Testis (tissue), 3 donors: ENCODE data around the gene PRKAG1. TPM values are rescaled to one million over a fixed set of nuclear protein-coding genes. Genes with fewer than 3 reads are reported as not detected.

Experiments
- DNase-seq: peaks from one replicate; pipeline ENCODE4 v3.0.0-alpha.2; 2019
- H3K27ac ChIP-seq, 2 donors: fragments of 200-600 bp; sonication (generic); one replicate each; pipeline ENCODE4 v1.5.1; 2019
- H3K27me3 ChIP-seq: fragments of 200-600 bp; sonication (generic); one replicate; pipeline ENCODE4 v1.5.1; 2019
- H3K36me3 ChIP-seq: fragments of 200-600 bp; sonication (generic); one replicate; pipeline ENCODE4 v1.5.1; 2017; ENCODE audit warnings: low read depth; ENCODE audit errors: missing control alignments
- H3K4me1 ChIP-seq: fragments of 200-600 bp; sonication (generic); one replicate; pipeline ENCODE4 v1.5.1; 2019
- H3K4me3 ChIP-seq, 2 donors: fragments of 200-600 bp; sonication (generic); one replicate each; pipeline ENCODE4 v1.5.1; 2017 to 2019
- H3K9me3 ChIP-seq: fragments of 200-600 bp; sonication (generic); one replicate; pipeline ENCODE4 v1.5.1; 2017
- POLR2A ChIP-seq: fragments of 450-650 bp; IDR thresholded peaks from one replicate; pipeline ENCODE4 v1.6.1; 2017; ENCODE audit warnings: antibody characterized with exemption, mild to moderate bottlenecking, moderate library complexity
- WGBS, 2 donors: methylation state at CpG; one replicate each; pipeline ENCODE4 v1.1.5; 2018; 5-methylcytosine and 5-hydroxymethylcytosine counted together
- intact Hi-C: fragments of 100-400 bp; cut with DNase I; formaldehyde crosslinking; loops from one replicate; pipeline ENCODE4 v1.15.1; 2023; ENCODE audit warnings: low total_unique reads
- polyA plus RNA-seq: library from polyadenylated mRNA; stranded (reverse); fragments of 350-450 nt; fragmentation: Illumina TruSeq; extraction: RNeasy Lipid Tissue Mini Kit (QIAGEN cat#74804); gene quantifications from one replicate; pipeline ENCODE4 v1.2.3, GENCODE V29; 2014; ENCODE audit warnings: low read depth, low replicate concordance; ENCODE audit not compliant: insufficient read depth
- total RNA-seq, 2 donors: library from RNA; depleted of rRNA; stranded (reverse); fragments of >200 nt; gene quantifications; one replicate each; pipeline ENCODE4 v1.2.3, GENCODE V29; 2016
- TF ChIP-seq, protein P1 (sequence below), 3 experiments: fragments of 450-650 bp in 2 of 3; fragments of 200-600 bp in 1 of 3; sonication (generic) in 1 of 3; IDR thresholded peaks; one replicate each; pipeline ENCODE4 v1.5.1; 2016 to 2019; ENCODE audit warnings: antibody characterized with exemption in 3 of 3, mild to moderate bottlenecking in 2 of 3, moderate library complexity in 1 of 3

Gene PRKAG1
- total and polyA plus RNA-seq, 3 donors from 2014 or later: 52.7 to 80.7 (median 59.6) TPM

DNA sequence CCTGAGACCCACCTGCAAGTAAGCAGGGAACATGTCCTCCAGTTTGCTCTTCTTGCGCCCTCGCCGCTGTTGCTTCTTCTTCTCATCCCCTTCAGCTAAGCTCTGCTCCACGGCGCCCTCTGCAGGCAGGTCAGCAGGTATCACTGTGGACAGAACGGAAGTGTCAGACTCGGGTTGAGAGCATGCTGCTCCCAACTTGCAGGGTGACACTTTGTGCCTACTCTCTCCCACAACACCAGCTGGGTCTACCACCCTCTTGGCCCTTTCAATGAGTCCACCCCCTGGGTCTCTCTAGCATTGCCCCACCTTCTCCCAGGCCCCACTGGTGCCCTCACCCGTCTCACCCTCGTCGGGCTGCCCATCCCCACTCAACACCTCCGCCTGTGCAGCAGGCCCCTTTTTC lies 25.3 kb upstream of the PRKAG1 start:
- peak; percentile 69 for DNase-seq
- H3K27ac ChIP-seq: no peak overlapping the region
- H3K36me3 ChIP-seq: no peaks in the 10 kb centered on the region
- 62 to 78% methylated on average over 11 of the region's 11 CpGs for WGBS, 2 donors
- H3K27me3 ChIP-seq: no peaks in the 10 kb centered on the region
- H3K9me3 ChIP-seq: no peaks in the 10 kb centered on the region
- TF ChIP-seq POLR2A: no peak
- TF ChIP-seq, protein P1, sequence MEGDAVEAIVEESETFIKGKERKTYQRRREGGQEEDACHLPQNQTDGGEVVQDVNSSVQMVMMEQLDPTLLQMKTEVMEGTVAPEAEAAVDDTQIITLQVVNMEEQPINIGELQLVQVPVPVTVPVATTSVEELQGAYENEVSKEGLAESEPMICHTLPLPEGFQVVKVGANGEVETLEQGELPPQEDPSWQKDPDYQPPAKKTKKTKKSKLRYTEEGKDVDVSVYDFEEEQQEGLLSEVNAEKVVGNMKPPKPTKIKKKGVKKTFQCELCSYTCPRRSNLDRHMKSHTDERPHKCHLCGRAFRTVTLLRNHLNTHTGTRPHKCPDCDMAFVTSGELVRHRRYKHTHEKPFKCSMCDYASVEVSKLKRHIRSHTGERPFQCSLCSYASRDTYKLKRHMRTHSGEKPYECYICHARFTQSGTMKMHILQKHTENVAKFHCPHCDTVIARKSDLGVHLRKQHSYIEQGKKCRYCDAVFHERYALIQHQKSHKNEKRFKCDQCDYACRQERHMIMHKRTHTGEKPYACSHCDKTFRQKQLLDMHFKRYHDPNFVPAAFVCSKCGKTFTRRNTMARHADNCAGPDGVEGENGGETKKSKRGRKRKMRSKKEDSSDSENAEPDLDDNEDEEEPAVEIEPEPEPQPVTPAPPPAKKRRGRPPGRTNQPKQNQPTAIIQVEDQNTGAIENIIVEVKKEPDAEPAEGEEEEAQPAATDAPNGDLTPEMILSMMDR (IDR thresholded peaks at IDR 0.05): peak in 2 of 3 experiments; percentile 50 to 58
- intact Hi-C loops: no loop called here
- H3K4me1 ChIP-seq: no peaks in the 10 kb centered on the region
- H3K4me3 ChIP-seq: no peak overlapping the region

DNA sequence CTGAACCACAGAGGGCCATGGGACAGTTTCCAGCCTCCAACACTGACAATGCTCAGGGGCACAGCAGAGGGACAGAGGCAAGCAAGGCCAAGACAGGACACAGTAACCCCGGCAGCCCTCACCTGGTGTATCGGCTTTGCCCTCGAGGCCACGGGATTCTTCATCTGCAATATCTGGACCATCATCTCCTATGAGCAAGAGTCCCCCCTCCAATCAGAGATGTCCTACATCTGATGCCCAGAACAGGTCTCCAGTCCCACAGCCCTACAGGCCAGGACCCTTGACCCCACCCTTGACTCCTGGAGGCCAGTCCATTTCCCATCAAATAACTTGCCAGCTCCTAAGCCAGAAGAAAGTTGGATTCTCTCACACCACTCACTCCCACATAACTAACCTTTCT lies 24.7 kb upstream of the PRKAG1 start:
- H3K27ac ChIP-seq: no peak overlapping the region
- DNase-seq: no peak
- WGBS, 2 donors: 78 to 93% methylated on average over 4 of the region's 4 CpGs
- no peaks in the 10 kb centered on the region for H3K4me1 ChIP-seq
- intact Hi-C loops: no loop called here
- no peaks in the 10 kb centered on the region for H3K36me3 ChIP-seq
- H3K4me3 ChIP-seq: no peak overlapping the region
- TF ChIP-seq, protein P1 (IDR thresholded peaks at IDR 0.05): no peak
- no peak for TF ChIP-seq POLR2A
- H3K9me3 ChIP-seq: no peaks in the 10 kb centered on the region
- no peaks in the 10 kb centered on the region for H3K27me3 ChIP-seq

DNA sequence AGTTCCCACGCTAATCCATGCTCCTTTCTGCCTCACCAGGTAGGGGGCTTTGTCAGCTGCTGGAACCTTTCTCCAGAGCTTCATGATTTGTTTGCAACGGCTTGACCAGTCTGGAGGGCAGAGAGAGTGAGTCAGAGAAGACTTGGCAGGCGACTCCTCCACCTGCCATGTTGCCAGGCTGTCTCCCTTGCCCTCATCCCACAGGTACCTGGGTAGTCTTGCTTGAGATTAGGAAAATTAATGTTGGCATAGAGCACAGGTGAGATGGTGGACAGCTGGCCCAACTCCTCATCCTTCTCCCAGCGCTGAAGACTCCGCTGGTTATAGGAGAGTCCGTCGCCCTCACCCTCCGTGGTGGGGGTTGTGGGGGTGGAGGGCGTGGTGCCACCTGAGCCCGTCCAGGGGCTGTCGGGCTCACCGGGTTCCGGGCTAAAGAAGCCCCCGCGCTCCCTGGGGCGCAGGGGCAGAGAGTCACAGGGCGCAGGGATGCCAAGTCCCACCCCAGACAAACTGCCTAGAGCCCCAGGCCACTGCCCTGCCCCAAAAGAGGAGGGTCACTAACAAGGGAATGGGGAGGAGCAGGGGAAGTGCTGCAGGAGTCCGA lies 23.4 kb upstream of the PRKAG1 start:
- Histone ChIP-seq H3K27me3 (no peaks in the 10 kb centered on the region), H3K36me3 (no peaks in the 10 kb centered on the region), H3K9me3 (no peaks in the 10 kb centered on the region), H3K27ac (no peak overlapping the region), H3K4me3 (no peak overlapping the region), H3K4me1 (no peaks in the 10 kb centered on the region)
- no peak for DNase-seq
- TF ChIP-seq, protein P1 (IDR thresholded peaks at IDR 0.05): no peak
- no peak for TF ChIP-seq POLR2A
- 87 to 91% methylated on average over 15 to 18 of the region's 18 CpGs for WGBS, 2 donors
- intact Hi-C loops: no loop called here

DNA sequence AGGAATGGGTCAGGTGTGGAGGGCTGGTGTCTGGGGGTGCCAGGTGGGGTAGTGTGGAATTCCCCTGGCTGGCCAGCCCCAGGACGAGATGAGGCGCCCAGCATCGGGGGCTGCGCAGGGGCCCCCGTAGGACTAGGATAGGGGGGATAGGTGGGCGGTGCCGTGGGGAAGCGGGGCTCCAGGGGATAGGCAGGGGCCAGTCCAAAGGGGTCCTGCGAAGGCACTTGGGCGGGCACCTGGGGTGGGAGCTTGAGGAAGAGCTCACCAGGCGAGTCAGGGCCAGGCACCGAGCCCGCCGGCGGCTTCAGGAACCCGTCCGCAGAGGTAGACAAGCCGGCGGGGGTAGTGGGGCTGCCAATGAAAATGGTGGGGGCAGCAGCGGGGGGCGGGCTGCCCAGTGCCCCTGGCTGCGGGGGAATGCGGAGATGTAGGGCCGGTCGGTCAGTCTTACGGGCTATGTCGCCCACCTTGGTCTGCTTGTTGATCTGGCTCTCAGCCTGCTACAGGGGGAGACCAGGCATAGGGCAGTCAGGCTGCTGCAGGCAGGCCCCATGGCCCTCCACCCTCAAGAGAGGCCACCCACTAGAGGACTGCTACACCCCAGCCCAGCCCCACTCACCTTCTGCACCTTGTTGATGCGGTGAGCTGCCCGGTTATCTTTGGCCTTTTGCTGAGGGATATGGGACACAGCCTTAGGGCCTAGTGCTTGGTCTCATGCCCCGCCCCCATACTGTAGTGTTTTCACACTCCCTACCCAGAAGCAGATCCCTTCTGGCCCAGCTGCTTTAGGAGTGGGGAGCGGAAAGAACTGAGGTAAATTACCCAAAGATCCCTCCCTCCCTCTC lies 22.7 kb upstream of the PRKAG1 start:
- Histone ChIP-seq H3K27me3 (no peaks in the 10 kb centered on the region), H3K4me3 (no peak overlapping the region), H3K9me3 (no peaks in the 10 kb centered on the region), H3K27ac (no peak overlapping the region), H3K36me3 (no peaks in the 10 kb centered on the region), H3K4me1 (no peaks in the 10 kb centered on the region)
- no peak for DNase-seq
- TF ChIP-seq, protein P1 (IDR thresholded peaks at IDR 0.05): no peak
- no peak for TF ChIP-seq POLR2A
- WGBS, 2 donors: 89 to 93% methylated on average over 23 to 31 of the region's 31 CpGs
- intact Hi-C loops: no loop called here
